DMS114 treated with DMSO at 0.1 percent for 48 hours (cell line): ENCODE measurements around the gene S100A1.

Source experiments
- DNase-seq: peaks from one replicate; lab custom pipeline; 2025; ENCODE audit not compliant: unreplicated experiment; lab: John Stamatoyannopoulos, UW

S100A1 gene

DNA sequence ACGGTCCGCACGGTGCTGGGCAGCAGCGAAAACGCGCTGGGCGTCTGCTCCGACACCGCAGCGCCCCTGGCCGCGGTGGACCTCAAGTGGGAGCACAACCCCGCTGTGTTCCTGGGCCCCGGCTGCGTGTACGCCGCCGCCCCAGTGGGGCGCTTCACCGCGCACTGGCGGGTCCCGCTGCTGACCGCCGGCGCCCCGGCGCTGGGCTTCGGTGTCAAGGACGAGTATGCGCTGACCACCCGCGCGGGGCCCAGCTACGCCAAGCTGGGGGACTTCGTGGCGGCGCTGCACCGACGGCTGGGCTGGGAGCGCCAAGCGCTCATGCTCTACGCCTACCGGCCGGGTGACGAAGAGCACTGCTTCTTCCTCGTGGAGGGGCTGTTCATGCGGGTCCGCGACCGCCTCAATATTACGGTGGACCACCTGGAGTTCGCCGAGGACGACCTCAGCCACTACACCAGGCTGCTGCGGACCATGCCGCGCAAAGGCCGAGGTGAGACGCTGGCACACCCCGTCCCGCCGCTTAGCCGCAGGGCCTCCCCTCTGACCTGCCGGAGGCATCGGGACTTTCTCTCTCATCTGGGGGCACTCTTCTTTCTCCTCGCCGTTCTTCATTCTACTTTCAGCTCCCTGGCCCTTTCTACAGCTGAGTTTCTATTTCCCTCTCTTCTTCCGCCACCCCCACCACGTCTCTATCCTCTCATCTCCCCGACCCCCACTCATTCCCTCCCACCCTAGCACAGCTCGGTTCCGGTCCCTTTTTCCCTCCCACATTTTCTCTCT lies 51.3 kb downstream of the S100A1 start:
- DNase-seq = no peak

- DNase-seq = no peak
Measured at GRCh38 chr1:153680120-153680403, 51.8 kb downstream of the S100A1 start.
